GM12864 (cell line): Measurements from ENCODE around the gene ALX3.

Source experiments
- DNase-seq: peaks from one replicate; pipeline ENCODE4 v3.0.0-alpha.2; 2011; ENCODE audit warnings: low read depth
- H3K4me3 ChIP-seq: 2 replicates; pipeline ENCODE4 v1.5.1; 2011; ENCODE audit warnings: mild to moderate bottlenecking, low read depth, low read length, control low read depth
- TF ChIP-seq, protein P1 (sequence below): IDR thresholded peaks from 2 replicates; pipeline ENCODE4 v1.5.1; 2011; ENCODE audit warnings: low read depth, mild to moderate bottlenecking, moderate library complexity, low read length, control low read depth, inconsistent platforms; ENCODE audit errors: missing control alignments

The ALX3 gene

GRCh38 chr1:110018396-110018795, 52.1 kb downstream of the ALX3 start:
- no peak overlapping the region for H3K4me3 ChIP-seq
- no peak for DNase-seq
- TF ChIP-seq, protein P1, sequence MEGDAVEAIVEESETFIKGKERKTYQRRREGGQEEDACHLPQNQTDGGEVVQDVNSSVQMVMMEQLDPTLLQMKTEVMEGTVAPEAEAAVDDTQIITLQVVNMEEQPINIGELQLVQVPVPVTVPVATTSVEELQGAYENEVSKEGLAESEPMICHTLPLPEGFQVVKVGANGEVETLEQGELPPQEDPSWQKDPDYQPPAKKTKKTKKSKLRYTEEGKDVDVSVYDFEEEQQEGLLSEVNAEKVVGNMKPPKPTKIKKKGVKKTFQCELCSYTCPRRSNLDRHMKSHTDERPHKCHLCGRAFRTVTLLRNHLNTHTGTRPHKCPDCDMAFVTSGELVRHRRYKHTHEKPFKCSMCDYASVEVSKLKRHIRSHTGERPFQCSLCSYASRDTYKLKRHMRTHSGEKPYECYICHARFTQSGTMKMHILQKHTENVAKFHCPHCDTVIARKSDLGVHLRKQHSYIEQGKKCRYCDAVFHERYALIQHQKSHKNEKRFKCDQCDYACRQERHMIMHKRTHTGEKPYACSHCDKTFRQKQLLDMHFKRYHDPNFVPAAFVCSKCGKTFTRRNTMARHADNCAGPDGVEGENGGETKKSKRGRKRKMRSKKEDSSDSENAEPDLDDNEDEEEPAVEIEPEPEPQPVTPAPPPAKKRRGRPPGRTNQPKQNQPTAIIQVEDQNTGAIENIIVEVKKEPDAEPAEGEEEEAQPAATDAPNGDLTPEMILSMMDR = no peak

DNA sequence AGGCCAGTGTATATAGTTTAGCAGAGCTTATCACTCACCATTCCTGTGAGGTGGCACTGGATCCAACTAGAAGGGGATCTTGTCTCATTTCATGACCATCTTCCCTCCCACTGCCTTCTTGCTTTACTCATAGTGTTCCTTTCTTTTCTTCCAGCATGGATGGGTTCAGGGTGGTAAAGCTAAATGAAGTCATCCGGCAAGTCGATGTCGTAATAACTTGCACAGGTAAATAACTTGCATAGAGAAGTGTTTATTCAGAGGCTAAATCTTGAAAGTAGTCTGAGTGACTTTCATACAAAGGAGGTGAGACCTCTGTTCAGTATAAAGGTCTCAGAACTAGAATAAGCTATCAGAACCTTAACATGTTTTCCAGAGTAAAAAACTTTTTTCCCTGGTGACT, 52.7 kb downstream of the ALX3 start:
- DNase-seq = no peak
- H3K4me3 ChIP-seq = no peak overlapping the region
- TF ChIP-seq, protein P1 = no peak

DNA sequence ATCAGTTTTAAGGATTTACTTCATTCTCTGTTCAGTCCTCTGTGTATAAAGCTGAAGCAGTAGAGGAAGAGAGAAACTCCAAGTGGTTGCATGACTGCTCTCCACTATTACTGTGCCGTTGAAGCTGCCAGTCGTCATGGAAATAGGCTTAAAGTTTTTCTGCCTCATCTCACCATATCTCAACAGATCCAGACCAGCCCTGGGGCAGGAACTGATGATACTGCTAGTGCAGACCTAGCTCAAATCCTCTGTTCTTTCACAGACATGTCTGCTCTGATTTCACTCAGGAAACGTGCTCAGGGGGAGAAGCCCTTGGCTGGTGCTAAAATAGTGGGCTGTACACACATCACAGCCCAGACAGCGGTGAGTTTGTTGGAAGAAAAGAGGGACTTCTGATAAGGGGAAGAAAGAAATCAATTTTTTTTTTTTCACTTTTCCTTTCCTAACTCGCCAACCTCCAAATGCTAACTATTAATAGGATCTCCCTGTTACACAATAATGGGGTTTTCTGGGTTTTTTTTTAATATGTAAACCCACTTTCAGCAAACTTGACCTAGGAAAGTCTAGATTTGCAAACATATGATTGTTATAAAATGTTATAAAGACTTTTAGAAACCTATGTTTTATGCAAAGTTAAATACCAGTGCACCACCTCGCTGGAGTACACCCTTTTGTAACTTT, 58.2 kb downstream of the ALX3 start:
- peak; percentile 33 for DNase-seq
- TF ChIP-seq, protein P1 = no peak
- H3K4me3 ChIP-seq = no peak overlapping the region

GRCh38 chr1:110011527-110012041, 58.9 kb downstream of the ALX3 start:
- DNase-seq = peak; percentile 87
- H3K4me3 ChIP-seq = no peak overlapping the region
- TF ChIP-seq, protein P1 = peak; percentile 76
